ENCODE measurements around the gene SCART1.
"Not testable (repeated sequence)": the region's sequence is repeated elsewhere in the genome, so short reads cannot be mapped to it uniquely, and the experiment has no call there.

SCART1 gene

GRCh38 chr10:133432789-133433188 lies 21.0 kb upstream of the SCART1 start:
- DNase-seq (ENCODE audit: low read depth in 2 of 2), result not testable (repeated sequence)

GRCh38 chr10:133438711-133439273 lies 15.0 kb upstream of the SCART1 start:
- DNase-seq (ENCODE audit: low read depth in 2 of 2), result no peak

- no peak for DNase-seq (ENCODE audit: low read depth in 2 of 2)
These were observed 14.0 kb upstream of the SCART1 start for GRCh38 chr10:133439517-133440461.

DNA sequence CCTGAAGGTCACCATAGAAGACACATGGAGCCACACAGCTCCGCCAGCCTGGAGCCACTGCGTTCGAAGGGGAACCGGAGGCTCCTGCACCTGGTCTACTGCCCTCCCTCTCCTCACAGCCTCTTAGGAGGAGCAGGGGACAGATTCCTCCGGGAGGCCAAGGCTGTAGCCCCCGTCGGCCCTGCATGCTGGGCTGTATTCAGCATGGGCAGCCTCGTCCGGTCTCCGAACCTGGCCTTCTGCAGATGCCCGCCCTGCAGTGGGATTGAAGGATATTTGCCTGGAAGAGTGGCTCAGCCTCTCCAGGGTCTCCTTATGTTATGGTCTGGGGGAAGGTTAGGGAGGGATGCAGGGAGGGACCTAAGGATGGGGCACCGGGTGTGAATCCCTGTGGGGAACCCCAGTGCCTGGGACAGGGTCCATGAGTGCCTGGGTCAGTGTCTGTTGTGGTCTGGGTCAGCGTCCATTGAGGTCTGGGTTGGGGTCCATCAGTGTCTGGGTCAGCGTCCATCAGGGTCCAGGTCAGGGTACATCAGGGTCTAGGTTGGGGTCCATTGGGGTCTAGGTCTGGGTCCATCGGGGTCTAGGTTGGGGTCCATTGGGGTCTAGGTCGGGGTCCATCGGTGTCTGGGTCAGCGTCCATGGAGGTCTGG lies 13.0 kb upstream of the SCART1 start:
- DNase-seq (ENCODE audit: low read depth in 2 of 2), result no peak

- not testable (repeated sequence) for DNase-seq (ENCODE audit: low read depth in 2 of 2)
These were observed 12.4 kb upstream of the SCART1 start for GRCh38 chr10:133441356-133441755.

GRCh38 chr10:133441780-133442179 lies 12.0 kb upstream of the SCART1 start:
- no peak for DNase-seq (ENCODE audit: low read depth in 2 of 2)

DNA sequence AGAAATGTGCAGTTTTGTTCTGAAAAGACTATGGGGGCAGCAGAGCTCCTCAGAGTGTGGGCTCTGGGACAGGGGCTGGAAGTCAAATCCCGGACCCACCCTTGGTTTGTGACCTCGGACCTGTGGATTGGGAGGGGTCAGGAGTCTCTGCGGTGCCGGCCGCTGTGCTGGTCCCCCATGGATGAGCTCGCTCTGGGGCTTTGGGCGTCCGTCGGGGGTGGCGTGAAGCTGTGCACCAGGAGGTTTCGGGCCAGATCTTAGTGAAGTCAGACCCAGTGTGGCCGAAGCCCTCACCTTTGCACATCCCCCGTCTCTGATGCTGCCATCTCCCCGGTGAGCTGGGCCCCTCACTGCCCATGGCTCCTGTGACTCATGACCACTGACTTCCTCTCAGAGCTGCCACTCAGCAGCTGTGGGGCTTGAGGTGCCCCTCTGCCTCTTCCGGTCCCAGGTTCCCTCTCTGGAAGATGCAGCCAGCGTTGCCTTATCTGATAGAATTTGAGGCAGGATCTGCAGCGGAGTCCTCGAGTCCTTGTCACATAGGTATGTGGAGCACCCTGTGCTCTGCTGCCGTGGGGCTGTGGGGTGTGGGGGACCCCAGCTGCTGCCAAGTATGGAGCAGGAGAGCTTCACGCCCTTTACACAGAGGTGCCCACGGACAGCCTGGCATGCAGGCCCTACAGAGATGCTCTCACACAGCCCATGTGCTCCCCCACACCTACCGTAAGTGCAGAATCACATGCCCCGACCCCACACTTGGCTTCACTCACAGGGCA lies 11.4 kb upstream of the SCART1 start:
- no peak for DNase-seq (ENCODE audit: low read depth in 2 of 2)

DNA sequence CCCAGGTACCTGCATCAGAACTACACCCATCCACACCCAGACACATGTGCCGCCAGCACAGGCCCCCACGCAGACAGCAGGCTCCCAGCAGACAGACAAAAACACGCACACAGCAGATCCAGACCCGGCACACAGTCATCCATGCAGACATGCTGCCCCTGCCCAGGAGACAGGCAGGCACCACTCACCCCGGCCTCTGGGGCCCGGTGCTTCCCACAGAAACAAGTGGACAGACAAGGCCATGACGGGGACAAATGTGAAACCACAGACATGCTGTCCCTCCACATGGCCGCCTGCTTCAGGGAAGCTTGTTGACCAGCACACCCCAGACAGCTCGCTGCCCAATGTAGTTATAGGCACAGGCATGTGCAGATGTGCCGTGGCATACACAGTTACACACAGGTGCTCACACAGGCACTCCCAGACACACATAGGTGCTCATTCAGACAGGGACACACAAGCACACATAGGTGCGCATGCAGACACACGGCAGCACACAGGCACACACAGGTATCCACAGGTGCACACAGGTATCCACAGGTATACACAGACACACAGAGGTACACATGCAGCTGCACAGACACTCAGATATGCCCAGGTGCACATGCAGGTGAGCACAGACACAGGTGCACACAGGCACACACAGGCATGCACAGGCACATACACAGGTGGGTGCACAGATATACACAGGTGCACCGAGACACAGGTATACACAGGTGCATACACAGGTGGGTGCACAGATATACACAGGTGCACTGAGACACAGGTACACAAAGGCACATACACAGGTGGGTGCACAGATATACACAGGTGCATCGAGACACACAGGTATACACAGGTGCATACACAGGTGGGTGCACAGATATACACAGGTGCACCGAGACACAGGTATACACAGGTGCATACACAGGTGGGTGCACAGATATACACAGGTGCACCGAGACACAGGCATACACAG lies 10.5 kb upstream of the SCART1 start:
- no peak for DNase-seq (ENCODE audit: low read depth in 2 of 2)

GRCh38 chr10:133444342-133445267 lies 9.1 kb upstream of the SCART1 start:
- DNase-seq (ENCODE audit: low read depth in 2 of 2), result no peak

GRCh38 chr10:133445268-133445732 lies 8.4 kb upstream of the SCART1 start:
- DNase-seq (ENCODE audit: low read depth in 2 of 2), result no peak

DNA sequence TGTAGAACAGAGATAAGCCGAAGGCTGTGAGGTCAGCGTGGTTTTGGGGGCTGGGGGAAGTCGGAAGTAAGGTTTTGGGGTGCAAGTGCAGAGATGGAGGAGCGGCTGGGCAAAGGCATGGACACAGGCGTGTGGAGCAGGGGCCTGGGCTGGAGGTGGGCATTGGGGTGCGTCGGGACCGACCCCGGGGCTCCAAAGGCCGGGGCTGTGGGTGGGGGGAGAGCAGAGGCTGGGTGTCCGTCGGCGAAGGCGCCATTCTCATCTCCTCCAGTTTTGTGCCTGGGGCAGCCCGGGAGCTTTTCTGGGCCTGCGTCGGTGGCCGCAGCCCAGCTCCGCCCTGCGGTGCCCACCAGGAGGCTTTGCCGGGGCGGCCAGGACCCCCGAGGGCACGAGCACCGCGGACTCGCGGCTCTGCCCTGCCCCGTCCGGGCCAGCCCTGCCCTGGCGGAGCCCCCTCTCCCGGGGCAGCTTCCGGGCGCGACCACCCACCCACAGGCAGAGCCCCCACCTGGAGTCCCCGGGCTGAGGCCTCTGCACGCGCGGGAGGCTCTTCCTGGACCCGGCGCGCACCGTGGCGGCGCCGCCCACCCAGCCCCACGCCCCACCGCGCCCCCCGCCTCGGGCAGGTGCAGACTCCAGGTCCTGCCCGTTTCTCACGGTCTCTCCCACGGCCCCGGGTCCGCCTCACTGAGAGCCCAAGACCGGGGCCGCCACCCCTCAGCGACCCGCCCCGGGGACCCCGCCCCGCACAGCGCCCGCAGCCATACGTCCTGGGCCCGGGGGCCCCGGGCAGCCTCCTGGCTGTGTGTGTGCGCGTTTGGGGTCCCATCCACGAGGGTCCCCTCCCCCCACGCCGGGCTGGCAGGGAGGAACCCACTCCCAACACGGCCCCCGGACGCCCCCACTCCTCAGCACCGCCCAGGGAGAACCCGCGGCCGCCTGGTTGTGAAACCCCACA lies 7.7 kb upstream of the SCART1 start:
- DNase-seq (ENCODE audit: low read depth in 2 of 2), result no peak

DNA sequence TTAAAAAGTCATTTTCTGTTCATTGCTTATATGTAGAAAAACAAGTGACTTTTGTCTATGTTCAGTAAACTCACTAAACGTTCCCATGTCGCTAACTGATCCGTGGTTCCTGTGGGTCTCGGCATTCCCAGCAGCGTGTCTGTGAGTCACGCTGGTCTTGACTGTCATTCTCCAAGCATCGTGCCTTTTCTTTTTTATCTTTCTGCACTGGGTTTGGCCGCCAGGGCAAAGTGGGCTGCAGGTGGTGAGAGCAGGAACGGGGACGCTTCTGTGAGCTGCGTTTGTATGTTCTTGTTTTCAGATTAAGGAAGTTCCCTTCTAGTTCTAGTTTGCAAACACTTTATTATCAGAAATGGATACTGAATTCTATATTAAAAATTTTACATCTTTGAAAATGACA lies 6.8 kb upstream of the SCART1 start:
- no peak for DNase-seq (ENCODE audit: low read depth in 2 of 2)

- DNase-seq (ENCODE audit: low read depth in 2 of 2), result no peak
These were observed 5.6 kb upstream of the SCART1 start for GRCh38 chr10:133448120-133448519.

DNA sequence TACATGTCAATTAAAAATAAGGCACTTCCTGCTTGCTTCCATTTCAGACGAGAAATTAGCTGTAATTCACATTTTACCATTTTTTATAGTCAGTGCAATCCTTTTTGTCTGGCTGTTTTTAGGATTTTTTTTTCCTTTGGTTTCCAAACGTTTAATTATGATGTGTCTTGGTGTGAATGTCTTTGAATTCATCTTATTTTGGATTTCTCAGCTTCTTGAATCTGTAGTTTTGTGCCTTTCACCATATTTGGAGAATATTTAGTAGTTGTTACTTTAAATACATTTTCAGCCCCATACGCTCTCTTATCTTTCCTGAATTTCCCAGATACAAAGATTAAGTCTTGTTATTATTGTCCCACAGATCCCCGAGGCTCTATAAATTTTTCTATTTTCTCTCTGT lies 2.4 kb upstream of the SCART1 start:
- no peak for DNase-seq (ENCODE audit: low read depth in 2 of 2)

- DNase-seq (ENCODE audit: low read depth in 2 of 2), result no peak
These were observed 1.3 kb upstream of the SCART1 start for GRCh38 chr10:133452453-133452852.

DNA sequence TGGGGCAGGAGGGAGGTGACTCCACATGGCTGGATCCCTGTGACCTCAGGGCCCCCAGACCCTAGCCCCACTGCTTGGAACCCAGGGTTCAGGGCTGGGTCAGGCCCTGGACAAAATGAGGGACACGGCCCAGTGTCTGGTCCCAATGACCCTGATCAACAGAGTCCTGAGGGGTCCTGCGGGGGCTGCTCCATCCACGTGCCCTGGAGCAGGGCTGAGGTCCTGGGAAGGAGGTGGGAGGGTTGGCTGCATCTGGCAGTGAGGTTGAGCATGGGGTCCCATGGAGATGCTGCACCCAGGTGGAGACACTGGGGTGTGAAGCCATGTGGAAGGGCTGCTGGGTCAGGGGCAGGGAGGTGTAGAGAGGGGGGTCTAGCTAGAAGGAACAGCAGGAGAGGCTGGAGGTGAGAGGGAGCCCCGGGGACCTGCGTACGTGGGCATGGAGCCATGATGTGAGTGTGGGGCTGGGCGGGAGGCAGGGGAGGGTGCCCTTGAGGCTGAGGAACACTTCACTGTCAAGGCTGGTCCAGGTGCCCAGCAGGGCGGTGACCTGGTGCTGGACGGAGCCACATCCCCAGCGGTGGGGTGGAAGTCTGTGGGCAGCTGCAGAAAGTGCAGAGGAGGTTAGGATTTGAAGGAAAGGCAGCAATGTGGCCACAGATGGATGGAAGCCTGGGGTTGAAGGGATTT lies 604 bp downstream of the SCART1 start:
- no peak for DNase-seq (ENCODE audit: low read depth in 2 of 2)

- DNase-seq (ENCODE audit: low read depth in 2 of 2), result no peak
These were observed 1.5 kb downstream of the SCART1 start for GRCh38 chr10:133455196-133455595.

- no peak for DNase-seq (ENCODE audit: low read depth in 2 of 2)
These were observed 1.9 kb downstream of the SCART1 start for GRCh38 chr10:133455611-133456031.

Data from stimulated activated CD8-positive, alpha-beta memory T cell treated with anti-CD3 and anti-CD28 coated beads, Interleukin-15, amount 100 ng/mL, for 4 hours (primary cell).